GM18511 (cell line): ENCODE data around the gene TREX2.
"Not testable (repeated sequence)": the region's sequence is repeated elsewhere in the genome, so short reads cannot be mapped to it uniquely, and the experiment has no call there.

Experiments used
- ATAC-seq: cut with Tn5 transposase; IDR thresholded peaks from one replicate; pipeline ENCODE4 v1.9.1; 2021; ENCODE audit warnings: mild to moderate bottlenecking, moderate library complexity; ENCODE audit not compliant: unreplicated experiment

TREX2 gene

DNA sequence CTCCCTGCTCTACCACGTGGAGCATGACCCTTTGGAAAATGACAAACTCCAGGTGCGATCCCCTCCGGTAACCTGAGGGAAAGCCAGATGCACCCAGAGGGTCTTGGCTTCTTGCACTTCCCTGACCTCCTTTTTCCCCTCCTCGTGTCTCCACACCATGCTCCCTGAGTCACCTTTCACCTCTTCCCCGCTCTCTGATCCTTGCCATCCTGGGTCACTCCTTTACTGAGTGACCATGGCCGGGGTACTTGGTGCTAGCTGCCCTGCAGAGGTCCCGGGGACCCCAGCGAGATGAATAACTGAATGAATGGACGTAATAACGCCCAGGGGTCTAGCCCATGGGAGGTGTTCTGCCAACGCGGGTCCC, 35.0 kb downstream of the TREX2 start:
- no peak for ATAC-seq

- ATAC-seq: no peak
Measured at GRCh38 chrX:153410373-153410772, 35.5 kb downstream of the TREX2 start.

DNA sequence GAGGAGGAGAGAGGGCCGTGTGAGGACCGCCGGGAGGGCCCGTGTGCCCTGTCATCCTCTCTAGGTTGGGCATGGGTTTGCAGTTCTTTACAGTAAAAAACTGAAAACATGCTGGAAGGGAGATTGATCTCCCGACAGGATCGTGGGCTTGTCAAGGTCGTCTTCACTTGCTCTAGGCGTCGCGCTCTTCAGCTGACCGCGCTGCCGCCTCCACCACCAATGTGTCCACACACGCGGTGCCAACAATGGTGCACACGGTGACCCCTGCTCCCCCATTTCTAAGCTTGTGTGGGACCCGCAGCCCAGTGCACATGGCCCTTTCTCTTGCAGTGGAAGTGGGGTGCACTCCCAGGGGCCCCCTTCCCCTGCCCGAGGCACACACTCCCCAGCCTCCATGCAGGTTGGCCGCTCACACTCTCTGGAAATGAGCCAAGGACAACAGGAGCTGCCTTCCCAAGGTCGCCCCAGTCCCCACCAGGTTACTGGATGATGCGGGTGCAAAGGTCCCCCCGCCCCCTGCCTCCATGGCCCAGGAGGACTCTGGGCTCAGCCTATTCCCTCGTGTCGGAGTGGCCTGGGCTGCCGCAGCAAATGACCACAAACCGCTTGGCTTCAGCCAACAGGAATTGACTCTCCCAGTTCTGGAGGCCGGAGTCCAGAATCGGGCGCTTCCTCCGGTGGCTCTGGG, 36.3 kb downstream of the TREX2 start:
- ATAC-seq: no peak

GRCh38 chrX:153408871-153409351, 36.9 kb downstream of the TREX2 start:
- ATAC-seq: no peak

- no peak for ATAC-seq
Measured at GRCh38 chrX:153408221-153408721, 37.6 kb downstream of the TREX2 start.

DNA sequence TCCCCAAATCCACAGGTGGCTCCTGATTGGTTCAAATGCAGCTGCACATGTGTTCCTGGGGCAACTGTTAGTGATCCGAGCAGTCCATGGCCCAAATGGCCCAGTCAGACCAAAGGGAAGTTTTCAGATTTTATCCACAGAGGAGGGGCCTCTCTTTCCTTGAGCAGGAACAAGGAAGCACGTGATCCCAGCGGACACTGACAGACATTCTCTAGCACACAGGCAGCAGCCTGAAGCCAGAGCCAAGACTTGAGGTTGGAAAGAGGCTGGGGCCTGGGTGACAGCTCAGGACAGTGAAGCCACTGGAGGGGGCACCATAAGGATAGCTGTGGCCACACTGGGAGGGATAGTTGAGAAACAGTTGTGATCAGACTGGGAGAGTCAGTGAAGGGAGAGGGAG, 38.1 kb downstream of the TREX2 start:
- ATAC-seq: no peak

GRCh38 chrX:153406903-153407302, 39.0 kb downstream of the TREX2 start:
- no peak for ATAC-seq

DNA sequence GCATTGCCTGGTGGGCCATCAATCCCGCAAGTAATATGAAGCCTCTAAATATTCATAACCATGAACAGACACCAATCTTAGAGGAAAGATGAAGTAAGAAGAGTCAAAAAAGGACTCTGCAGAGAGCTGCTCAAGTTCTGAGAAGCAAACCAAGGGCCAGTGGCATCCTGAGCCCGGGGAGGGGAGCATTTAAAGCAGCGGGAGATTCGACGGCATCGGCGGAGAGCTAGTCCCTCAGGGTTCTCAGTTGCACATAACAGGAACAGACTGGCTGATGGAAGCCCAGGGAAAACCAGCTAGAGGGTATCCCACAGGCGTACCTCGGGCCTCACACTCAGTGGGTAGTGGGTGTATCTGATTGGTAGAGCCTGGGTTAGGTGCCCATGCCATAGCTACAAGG, 39.8 kb downstream of the TREX2 start:
- ATAC-seq: no peak

DNA sequence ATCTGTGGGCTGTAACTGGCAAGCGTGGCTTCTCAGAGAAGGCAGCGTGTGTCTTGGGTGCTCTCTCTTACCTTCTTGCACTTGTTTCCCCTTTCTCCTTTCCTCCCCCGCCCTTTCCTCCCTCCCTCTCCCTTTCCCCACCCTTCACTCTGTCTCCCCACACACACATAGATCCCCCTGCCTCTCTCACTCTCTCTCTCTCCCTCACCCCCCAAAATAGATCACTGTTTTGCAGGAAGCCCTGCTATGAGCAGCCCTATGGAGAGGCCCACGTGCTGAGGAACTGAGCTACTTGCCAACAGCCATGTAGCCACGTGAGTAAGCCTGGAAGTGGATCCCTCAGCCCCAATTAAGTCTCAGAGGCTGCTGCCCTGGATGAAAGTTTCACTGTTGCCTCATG, 40.4 kb downstream of the TREX2 start:
- no peak for ATAC-seq

DNA sequence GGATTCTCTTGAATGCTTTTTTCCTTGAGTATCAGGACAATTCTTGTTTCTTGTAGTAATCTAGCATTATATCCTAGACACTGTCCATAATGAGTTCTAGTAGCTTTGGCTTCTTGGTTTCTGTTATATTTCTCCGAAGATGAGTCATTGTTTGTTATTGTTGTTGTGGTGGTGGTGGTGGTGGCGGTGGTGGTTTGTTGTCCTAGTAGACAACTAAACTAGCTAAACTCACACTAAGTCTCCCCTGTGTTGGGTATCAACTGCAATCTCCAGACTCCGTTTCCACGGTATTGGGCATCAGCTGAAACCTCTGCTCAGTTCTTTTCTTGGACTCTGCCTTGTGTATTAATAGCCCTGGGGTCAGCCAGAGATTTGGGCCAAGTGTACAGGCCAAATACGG, 41.5 kb downstream of the TREX2 start:
- not testable (repeated sequence) for ATAC-seq

GRCh38 chrX:153401133-153401764, 44.6 kb downstream of the TREX2 start, which contains the start of gene PNMA6E:
Gene PNMA6E (minus strand): TSS chrX:153401350. CDS start chrX:153398849, 2,501 bp downstream.
- ATAC-seq: no peak

DNA sequence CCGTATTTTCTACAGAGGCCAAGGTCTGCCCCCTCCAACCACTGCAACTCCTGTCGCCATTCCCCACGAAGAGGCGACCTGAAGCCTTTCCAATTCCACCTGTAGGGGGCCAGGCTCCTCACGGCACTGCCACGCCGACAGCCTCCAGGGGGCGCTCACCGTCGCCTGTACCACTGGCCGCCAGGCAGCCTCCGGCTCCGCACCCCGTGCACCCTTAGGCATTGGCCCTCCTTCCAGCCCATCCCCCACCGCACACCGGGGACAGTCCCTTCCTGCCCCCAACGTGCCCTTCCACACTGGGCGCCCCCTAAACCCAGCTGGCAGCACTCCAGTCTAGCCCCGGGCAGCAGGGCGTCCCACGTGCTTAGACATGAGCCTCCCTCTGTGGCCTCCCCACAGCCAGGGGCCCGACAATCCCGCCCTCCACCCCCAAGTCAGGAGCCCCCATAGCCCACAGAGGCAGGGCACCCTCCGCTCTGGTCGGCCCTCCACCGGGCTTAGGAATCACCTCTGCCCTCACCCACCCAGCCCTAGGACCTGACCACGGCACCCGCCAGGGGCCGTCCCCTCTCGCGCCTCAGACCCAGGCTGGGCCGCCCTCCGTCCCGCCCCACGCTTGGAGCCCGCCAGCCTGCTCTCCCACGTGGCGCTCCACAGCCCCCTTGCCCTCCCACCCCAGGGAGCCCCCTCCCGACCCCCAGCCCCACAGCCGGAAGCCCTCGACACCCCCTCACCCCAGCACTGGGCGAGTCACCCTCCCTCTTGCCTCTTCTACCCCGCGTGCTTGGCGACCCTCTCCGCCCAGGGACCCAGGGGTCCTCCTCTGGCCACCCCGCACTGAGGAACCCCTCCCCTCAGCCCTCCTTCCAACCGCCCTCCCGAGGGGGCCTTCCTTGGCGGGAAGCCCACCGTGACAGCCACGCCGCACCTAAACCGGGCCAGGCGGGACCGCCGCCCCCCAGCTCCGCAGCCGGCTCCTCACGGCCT, 45.4 kb downstream of the TREX2 start:
- no peak for ATAC-seq

- ATAC-seq: no peak
Measured at GRCh38 chrX:153398275-153398960, 47.4 kb downstream of the TREX2 start.

- ATAC-seq: no peak
Measured at GRCh38 chrX:153397256-153397960, 48.4 kb downstream of the TREX2 start.

GRCh38 chrX:153396320-153397195, 49.3 kb downstream of the TREX2 start:
- ATAC-seq: no peak

- no peak for ATAC-seq
Measured at GRCh38 chrX:153395613-153396319, 50.1 kb downstream of the TREX2 start.

GRCh38 chrX:153394612-153395011, 51.2 kb downstream of the TREX2 start:
- no peak for ATAC-seq
